ENCODE data around the gene PIGK. TPM values are rescaled to one million over a fixed set of nuclear protein-coding genes. Genes with fewer than 3 reads are reported as not detected.
"Not testable (repeated sequence)": the region's sequence is repeated elsewhere in the genome, so short reads cannot be mapped to it uniquely, and the experiment has no call there.

Gene PIGK
- total RNA-seq, 1 experiment from 2014 or later: 53.7 TPM

DNA sequence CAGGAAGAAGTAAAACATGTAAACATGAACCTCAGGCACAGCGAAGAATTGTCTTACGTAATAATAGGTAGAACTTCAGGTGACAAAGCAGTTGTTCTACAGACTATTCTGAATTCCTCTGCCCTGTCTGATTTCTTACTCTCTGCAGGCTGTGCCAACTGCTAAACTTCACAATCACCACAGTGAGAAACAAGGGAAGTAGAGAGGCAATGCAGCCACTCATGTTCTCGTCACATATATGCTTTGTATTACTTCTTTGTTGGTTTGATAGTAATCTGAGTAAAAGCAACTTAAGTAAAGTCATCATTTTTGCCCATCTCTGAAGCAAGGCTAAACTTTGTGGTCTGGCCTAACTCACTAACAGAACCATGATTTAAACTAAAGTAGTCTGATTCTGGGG, 21.9 kb downstream of the PIGK start:
- no peak for DNase-seq (ENCODE audit: low read depth)

DNA sequence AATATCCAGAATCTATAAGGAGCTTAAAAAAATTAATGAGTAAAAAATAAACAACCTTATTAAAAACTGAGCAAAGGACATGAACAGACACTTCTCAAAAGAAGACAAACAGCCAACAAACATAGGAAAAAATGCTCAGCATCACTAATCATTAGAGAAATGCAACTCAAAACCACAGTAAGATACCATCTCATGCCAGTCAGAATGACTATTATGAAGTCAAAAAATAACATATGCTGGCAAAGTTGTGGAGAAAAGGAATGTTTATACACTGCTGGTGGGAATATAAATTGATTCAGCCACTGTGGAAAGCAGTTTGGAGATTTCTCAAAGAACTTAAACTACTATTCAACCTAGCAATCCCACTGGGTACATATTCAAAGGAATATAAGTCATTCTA, 25.3 kb downstream of the PIGK start:
- DNase-seq (ENCODE audit: low read depth): peak; percentile 19

DNA sequence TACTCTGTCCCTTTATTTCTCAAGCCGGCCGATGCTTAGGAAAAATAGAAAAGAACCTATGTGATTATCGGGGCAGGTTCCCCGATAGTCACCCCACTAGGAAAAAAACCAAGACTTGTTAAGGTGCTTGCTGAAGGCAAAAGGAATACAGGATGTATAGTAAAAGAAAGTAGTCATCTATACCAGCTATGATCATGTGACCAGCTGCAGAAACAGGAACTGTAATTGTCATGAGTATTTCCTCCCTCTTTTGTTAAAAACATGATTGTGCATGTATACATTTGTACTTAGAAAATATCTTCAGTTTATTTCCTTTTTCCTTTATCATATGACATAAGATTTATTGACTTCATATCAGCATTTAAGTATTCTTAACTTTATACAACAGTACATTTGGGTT, 30.5 kb downstream of the PIGK start:
- no peak for DNase-seq (ENCODE audit: low read depth)

DNA sequence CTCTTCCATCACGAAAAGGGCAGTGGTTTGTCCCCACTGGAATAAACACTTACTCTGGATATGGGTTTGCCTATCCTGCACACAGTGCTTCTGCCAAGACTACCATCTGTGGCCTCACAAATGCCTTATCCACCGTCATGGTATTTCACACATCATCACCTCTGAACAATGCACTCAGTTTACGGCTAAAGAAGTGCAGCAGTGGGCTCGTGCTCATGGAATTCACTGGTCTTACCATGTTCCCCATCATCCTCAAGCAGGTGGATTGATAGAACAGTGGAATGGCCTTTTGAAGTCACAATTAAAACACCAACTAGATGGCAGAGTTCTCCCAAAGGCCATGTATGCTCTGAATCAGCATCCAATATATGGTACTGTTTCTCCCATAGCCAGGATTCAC, 32.3 kb downstream of the PIGK start:
- DNase-seq (ENCODE audit: low read depth): not testable (repeated sequence)

DNA sequence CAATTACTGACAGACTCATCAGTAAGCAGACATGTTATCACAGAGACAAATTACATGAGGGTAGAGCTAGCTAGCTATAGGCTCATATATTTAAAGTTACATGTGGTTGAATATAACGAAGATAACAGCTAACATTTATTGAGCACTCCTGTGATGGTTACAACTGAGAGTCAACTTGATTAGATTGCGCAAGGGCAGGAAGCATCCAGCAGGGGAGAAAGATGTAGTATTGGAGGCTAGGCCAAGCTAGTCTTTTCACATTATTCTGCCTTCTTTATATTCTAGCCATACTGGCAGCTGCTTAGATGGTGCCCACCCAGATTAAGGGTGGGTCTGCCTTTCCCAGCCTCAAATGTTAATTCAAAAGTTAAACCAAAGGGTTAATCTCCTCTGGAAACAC, 37.1 kb downstream of the PIGK start:
- DNase-seq (ENCODE audit: low read depth): no peak

DNA sequence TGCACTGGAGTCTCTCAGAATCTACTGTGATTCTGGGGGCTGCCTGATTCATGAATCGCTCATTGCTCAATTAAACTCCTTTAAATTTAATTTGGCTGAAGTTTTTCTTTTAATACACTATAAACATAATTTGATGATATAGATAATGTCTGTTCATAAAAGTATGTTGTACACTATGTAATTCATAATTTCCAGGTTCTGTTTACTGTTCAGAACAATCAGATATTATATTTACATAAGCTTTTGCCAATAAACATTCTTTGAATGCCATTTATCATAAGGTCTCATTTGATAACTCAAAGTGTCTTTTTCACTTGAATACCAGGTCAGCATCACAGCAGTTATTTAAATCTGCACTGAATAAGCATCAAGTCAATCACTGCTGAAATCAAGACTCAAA, 39.6 kb downstream of the PIGK start:
- no peak for DNase-seq (ENCODE audit: low read depth)

DNA sequence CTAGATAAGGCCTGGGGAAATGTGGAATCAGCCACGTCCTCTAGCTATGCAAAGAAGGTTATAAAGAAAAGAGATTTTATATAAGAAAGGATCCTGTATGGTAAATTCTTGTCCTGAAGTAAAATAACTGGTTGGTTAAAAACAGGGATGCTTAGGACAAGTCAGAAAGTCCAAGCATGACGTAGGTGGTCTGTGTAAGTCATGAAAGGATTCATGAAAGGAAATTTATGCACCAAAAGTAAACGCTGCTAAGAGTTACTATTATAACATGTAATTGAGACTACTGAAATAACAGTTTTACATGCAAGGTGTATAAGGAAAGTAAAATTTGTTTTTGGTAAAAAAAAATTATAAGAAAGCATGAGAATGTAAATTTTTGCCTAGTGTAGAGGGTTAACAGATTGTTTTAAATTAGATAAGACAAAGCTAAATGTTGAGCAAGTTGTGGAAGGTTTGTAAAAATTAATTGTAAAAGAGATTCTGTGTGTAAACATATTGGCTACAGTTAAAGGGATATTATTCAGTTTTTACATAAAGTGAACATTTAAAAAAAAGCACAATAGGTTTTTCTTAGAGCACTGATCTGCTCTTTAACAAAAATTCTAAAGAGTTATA, 43.9 kb downstream of the PIGK start:
- DNase-seq (ENCODE audit: low read depth): peak; percentile 63

DNA sequence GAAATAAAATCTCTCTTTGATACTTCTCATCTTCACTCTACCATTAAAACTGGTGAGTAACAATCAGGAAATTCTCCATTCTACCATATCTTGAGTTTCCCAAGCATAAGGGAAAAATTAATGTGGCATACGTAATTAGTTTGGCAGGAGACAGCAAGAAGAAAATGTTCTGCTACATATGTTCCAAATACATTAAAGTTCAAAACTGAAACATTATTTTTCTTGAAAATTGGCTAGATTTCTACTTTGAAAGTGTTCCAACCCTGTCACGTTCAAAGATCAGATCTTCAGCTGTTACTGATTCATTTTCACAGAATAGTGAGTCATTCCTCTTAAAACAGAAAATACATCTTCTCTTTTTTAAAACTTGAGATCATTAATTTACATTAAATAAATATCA, 48.5 kb downstream of the PIGK start:
- peak; percentile 79 for DNase-seq (ENCODE audit: low read depth)

DNA sequence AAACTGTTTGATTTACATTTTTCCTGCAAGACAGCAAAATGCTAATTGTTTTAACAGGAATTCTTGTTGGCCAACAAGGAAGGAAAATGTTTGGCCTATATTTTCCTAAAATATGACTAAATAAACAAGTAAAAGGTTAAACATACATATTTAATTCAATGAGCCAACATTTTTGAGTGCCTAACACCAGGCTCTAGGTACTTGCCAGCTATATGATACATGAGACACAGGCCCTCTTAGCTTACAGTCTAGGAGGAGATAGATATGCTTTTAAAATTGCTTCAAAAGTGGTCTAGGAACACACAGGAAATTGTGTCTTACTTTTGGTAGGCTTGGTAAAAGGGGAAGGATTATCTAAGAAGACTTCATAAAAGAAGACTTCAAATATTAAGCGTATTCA, 50.9 kb downstream of the PIGK start:
- DNase-seq (ENCODE audit: low read depth): no peak

DNA sequence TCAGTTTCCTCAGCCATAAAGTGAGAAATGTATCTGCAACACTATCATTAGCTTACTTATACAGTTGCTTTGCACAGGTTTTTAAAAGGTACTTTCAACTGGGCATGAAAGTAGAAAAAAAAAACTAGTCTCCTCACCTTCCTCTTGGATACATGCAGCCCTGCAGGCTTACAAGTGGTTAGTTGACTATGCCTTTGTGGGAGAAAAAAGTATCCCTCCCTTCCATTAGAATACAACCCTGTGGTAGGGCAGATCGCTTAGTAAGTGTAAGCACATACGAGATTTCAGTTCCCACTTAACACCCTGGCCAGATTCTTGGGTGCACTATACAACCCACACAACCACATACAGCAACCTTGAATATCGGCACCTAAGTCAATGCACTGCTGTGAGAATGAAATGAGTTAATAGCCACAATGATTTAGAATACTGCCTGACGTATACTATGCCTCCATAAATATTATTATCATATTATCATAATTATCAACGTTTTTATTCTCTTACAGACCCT, 54.7 kb downstream of the PIGK start:
- no peak for DNase-seq (ENCODE audit: low read depth)

DNA sequence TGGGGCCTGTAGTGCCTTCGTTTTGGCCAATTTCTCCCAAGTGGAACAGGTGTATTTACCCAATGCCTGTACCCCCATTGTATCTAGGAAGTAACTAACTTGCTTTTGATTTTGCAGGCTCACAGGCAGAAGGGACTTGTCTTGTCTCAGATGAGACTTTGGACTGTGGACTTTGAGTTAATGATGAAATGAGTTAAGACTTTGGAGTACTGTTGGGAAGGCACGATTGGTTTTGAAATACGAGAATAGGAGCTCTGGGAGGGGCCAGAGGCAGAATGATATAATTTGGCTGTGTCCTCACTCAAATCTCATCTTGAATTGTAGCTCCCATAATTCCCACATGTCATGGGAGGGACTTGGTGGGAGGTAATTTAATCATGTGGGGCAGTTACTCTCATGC, 59.5 kb downstream of the PIGK start:
- DNase-seq (ENCODE audit: low read depth): not testable (repeated sequence)

DNA sequence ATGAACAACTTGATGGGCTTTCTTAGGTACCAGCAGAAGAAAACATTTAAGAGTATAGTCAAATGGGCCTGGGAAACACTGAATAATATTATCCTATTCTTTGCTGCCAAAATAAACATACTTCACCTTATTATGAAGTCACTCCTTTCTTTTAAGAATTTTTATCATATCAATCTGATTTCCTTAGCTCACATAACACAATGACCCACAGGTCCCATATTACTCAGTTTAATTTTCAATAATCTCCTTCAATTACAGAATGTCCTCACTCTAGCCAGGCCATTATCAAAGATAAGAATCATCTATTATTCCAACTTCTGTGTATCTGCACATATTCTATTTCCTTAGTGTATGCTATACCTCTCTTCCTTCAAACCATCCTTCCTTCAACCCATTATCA, 63.0 kb downstream of the PIGK start:
- DNase-seq (ENCODE audit: low read depth): no peak

DNA sequence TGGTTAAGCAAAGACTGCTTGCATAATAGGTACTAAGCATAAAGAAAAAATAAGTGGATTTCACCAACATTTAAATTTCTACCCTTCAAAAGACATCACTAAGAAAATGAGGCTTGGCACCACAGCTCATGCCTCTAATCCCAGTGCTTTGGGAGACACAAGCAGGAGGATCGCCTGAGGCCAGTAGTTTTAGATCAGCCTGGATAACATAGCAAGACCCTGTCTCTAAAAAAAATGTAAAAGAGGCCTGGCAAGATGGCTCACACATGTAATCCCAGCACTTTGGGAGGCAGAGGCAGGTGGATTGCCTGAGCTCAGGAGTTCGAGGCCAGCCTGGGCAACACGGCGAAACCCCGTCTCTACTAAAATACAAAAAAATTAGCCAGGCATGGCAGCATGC, 73.0 kb downstream of the PIGK start:
- DNase-seq (ENCODE audit: low read depth): no peak

DNA sequence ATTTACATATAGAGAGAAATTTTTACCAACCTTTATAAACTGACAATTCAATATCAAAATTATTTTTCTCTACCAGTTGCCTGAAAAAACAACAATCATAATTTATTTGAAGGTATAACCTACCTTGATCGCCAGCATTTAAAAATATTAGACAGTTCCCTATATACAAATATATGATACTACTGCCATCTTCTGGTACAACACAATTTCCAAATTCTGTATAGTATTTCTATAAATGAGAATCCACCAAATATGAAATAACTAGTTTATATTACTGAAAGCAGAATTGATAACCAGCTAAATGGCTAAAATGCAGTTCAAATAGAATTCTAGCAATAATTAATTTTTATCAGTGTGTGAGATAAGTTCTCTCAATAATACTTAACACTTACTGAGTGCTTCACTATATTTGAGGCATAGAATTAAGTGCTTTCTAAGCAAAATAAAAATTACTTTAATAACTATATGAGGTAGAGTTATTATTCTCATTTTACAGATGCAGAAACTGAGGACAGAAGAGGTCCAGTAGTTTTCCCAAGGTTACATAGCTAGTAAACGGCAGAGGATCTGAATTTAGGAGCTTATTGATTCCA, 75.6 kb downstream of the PIGK start:
- DNase-seq (ENCODE audit: low read depth): no peak

DNA sequence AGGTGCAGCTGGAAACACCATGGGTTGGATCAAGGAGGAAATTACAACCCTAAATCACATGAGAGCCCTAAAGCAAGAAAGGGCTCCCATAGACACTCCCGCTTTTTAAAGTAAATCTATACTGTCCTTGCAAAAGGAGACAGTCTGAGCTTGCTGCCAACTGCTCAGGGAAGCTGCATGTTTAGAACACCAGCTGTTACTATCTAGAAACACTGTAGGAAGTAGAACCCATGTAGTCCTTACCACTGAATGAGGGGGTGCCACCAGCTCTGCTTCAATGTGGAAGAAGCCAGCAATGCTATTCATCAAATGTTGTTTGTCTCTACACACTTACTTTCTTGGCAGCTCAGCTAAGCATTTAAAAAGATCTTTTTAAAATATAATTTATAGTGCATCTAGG, 79.8 kb downstream of the PIGK start:
- no peak for DNase-seq (ENCODE audit: low read depth)

DNA sequence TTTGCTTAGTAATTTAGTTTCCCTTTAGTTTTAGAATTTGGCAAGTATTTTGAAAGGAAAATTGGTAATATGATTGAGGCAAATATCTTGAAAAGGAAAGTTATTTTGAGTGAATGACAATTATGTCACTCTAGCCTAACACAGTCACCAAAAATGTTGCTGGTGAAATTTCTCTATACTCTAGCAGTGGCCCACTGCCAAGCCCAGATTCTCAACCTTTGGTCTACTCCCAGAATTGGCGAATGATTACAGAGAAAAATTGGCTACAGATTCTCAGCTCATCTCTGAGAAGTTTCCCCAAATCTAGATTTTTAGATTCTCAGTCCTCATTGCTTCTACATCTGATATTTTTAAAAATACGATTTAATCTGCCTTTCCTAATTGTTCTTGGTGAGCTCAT, 84.9 kb downstream of the PIGK start:
- no peak for DNase-seq (ENCODE audit: low read depth)

DNA sequence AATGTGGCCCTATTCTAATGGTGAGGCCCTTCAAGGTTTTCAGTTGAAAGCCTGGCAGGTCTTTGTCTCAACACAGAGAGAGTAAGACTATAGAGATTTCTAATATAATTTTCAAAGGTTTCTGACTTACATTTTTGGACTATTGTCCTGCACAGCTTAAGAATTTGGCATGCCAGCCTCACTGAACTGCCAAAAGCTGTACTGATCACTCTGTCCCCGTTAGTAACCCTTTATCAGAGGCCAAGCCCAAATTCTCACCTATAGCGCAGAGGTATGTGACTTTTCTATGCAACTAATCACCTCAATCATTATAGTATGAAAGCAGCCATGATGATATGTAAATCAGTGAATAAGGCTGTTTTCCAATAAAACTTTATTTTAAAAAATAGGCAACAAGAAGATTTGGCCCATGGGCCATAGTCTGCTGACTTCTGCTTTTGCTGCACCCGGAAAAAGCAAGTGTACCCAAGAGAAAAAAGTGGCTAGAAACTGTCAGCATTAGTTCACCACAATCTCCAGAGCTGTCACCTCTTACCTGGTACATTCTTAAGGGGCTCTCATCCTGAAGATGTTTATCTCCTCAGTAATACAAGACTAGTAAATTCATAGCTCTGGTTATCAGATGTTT, 85.4 kb downstream of the PIGK start:
- DNase-seq (ENCODE audit: low read depth): no peak

DNA sequence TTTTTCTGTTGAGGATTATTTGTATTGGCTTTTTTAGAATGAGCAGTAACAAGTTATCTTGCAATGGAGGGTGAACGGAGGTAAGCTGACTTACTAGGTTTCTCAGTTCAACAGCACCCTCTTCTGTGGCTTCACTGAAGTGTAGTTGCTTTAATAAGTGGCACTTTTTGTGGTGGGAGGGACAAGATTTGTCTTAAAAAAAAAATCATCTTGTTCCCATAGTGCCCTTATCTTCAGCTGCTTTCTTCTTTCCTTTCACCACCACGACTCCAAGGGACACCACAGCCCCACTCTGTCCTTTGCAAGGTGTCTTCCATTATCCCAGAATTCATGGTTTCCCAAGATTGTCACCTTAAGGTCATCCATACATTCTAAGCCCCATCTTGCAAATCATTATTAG, 92.9 kb downstream of the PIGK start:
- peak; percentile 68 for DNase-seq (ENCODE audit: low read depth)

DNA sequence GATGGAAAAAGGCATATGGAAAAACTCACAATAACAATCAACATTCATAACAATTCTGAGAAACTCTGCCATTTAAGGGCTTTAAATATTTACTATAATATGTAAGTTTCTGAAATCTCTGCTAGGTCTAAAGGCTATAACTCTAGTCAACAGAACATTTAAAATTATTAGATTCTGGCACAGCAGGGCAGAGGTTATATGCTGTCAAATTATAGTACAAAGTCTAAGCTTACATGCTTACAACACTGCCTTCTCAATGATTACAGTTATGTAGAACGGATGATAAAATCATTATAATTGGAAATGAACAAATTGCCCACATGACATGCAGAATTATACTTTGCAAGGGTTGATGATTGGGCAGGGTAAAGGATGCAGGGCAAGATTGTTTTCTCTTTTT, 97.7 kb downstream of the PIGK start:
- no peak for DNase-seq (ENCODE audit: low read depth)

DNA sequence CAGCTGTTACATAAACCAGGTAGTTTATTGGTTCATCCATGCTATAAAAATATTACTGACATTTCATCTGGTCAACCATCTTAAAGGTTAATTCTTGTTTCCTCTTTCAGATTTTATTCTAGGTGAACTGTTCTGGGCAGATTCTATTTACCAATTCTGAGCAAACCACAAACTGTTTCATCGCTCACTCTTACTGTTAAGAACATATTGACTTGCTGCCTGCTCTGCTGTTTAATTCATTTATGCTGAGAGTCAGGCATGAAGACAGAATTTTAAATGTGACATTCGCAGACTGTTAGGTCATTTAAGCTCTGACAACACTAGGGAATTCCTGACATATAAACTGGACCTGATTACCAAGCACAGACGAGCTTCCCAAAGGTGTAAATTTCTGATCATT, 98.3 kb downstream of the PIGK start:
- peak; percentile 8 for DNase-seq (ENCODE audit: low read depth)

DNA sequence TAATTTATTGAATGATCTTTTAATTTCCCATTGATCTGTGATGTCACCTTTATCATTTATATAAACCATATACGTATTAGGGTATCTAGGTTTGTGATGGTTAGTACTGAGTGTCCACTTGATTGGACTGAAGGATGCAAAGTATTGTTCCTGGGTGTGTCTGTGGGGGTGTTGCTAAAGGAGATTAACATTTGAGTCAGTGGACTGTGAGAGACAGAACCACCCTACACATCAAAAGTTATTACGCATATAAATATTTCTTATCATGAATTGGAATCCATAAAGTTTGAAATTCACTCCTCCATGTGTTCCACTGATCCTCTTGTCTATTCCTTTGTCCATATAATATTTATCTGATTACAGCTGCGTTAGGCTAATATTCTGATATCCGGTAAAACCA, 100.5 kb downstream of the PIGK start:
- no peak for DNase-seq (ENCODE audit: low read depth)

DNA sequence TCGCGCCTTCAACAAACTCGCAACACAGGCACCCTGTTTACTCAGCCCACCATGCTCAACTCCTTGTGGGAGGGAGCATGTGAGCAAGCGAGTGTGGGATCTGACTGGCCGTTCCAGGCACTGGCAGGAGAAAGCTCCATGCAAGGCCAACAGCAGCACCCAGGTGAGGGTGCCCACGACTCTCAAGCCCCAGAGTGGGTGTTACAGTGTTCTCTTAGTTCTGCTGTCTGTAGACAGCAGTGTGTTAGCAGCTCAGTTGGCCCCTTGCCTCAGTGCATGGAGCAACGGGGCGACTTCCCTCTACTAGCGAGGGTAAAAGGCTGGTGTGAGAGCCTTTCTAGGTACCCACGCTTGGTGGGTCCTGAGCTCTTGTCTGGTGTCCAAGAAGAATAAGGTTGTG, 114.6 kb downstream of the PIGK start:
- DNase-seq (ENCODE audit: low read depth): no peak

DNA sequence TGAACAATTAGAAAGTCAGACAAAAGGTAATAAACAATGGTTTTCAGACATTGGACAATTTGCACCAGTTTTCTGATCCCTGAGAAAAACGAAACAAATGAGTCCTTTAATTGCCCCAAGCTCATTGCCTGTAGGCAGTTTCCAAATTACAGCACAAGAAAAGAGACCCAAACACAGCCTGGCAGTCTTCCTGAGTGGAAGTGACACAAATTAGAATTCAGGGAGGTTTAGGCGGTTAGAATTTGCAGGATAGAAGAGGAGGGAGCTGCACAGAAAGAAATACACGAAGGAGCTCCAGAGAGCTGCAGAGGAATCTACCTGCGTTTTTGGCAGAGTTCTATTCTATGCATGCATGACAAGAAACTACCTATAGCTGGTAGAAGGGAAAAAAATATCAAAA, 115.7 kb downstream of the PIGK start:
- DNase-seq (ENCODE audit: low read depth): no peak
